H9 (cell line): ENCODE data around the gene CFAP97. TPM values are rescaled to one million over a fixed set of nuclear protein-coding genes. Genes with fewer than 3 reads are reported as not detected.

ENCODE experiments used
- DNase-seq: peaks from one replicate; pipeline ENCODE4 v3.0.0-alpha.2; 2017
- H2AFZ ChIP-seq: one replicate; pipeline ENCODE4 v1.6.1; 2013; ENCODE audit warnings: mild to moderate bottlenecking, low read length, control low read depth, moderate library complexity
- H2AK5ac ChIP-seq: 2 replicates; pipeline ENCODE4 v1.6.1; 2013; ENCODE audit warnings: low read length, control low read depth, mixed read lengths; ENCODE audit not compliant: insufficient read length
- H2BK120ac ChIP-seq: one replicate; pipeline ENCODE4 v1.6.1; 2013; ENCODE audit warnings: low read depth, mild to moderate bottlenecking, low read length, control low read depth, inconsistent platforms; ENCODE audit not compliant: poor library complexity, severe bottlenecking
- H2BK12ac ChIP-seq: 2 replicates; pipeline ENCODE4 v1.6.1; 2013; ENCODE audit warnings: low read length, control low read depth, mixed read lengths, low read depth; ENCODE audit not compliant: insufficient read length
- H2BK15ac ChIP-seq: 2 replicates; pipeline ENCODE4 v1.6.1; 2013; ENCODE audit warnings: low read depth, low read length, control low read depth
- H2BK20ac ChIP-seq: one replicate; pipeline ENCODE4 v1.6.1; 2013; ENCODE audit warnings: low read depth, mild to moderate bottlenecking, low read length, control low read depth, inconsistent platforms; ENCODE audit not compliant: poor library complexity, severe bottlenecking
- H2BK5ac ChIP-seq: 2 replicates; pipeline ENCODE4 v1.6.1; 2013; ENCODE audit warnings: low read length, control low read depth, mixed read lengths; ENCODE audit not compliant: insufficient read length
- H3K14ac ChIP-seq: 2 replicates; pipeline ENCODE4 v1.6.1; 2013; ENCODE audit warnings: low read length, control low read depth; ENCODE audit not compliant: insufficient read depth
- H3K18ac ChIP-seq: 2 replicates; pipeline ENCODE4 v1.6.1; 2013; ENCODE audit warnings: low read depth, mild to moderate bottlenecking, mixed read lengths, low read length, control low read depth; ENCODE audit not compliant: insufficient read length
- H3K23ac ChIP-seq: 2 replicates; pipeline ENCODE4 v1.6.1; 2013; ENCODE audit warnings: low read length, control low read depth, mixed read lengths, low read depth; ENCODE audit not compliant: insufficient read length
- H3K23me2 ChIP-seq: 2 replicates; pipeline ENCODE4 v1.6.1; 2013; ENCODE audit warnings: low read depth, mild to moderate bottlenecking, mixed read lengths, low read length, control low read depth; ENCODE audit not compliant: insufficient read length, poor library complexity, severe bottlenecking
- H3K27ac ChIP-seq: 2 replicates; pipeline ENCODE4 v1.5.1; 2013; ENCODE audit warnings: low read length, control low read depth, mixed read lengths, low read depth; ENCODE audit not compliant: insufficient read length
- H3K27me3 ChIP-seq: 2 replicates; pipeline ENCODE4 v1.6.1; 2013; ENCODE audit warnings: low read length, control low read depth, inconsistent platforms; ENCODE audit not compliant: insufficient read depth
- H3K4ac ChIP-seq: 2 replicates; pipeline ENCODE4 v1.6.1; 2013; ENCODE audit warnings: low read depth, mild to moderate bottlenecking, control low read depth, inconsistent platforms, low read length, moderate library complexity
- H3K4me1 ChIP-seq: 2 replicates; pipeline ENCODE4 v1.6.1; 2013; ENCODE audit warnings: low read length, control low read depth, inconsistent platforms; ENCODE audit not compliant: insufficient read depth
- H3K4me2 ChIP-seq: 2 replicates; pipeline ENCODE4 v1.6.1; 2013; ENCODE audit warnings: low read length, control low read depth, mixed read lengths; ENCODE audit not compliant: insufficient read length, insufficient read depth
- H3K56ac ChIP-seq: 2 replicates; pipeline ENCODE4 v1.6.1; 2013; ENCODE audit warnings: low read depth, mild to moderate bottlenecking, mixed read lengths, low read length, control low read depth; ENCODE audit not compliant: insufficient read length
- H3K79me1 ChIP-seq: 2 replicates; pipeline ENCODE4 v1.6.1; 2013; ENCODE audit warnings: low read depth, mild to moderate bottlenecking, moderate library complexity, low read length, control low read depth, inconsistent platforms; ENCODE audit not compliant: insufficient read depth, poor library complexity, severe bottlenecking
- H3K79me2 ChIP-seq: 2 replicates; pipeline ENCODE4 v1.6.1; 2013; ENCODE audit warnings: low read length, control low read depth, inconsistent platforms; ENCODE audit not compliant: insufficient read depth
- H3K9ac ChIP-seq: 2 replicates; pipeline ENCODE4 v1.6.1; 2013; ENCODE audit warnings: low read length, control low read depth, mixed read lengths; ENCODE audit not compliant: insufficient read length; ENCODE audit errors: extremely low read depth
- H3K9me3 ChIP-seq: one replicate; pipeline ENCODE4 v1.6.1; 2013; ENCODE audit warnings: low read depth, low read length, inconsistent platforms; ENCODE audit not compliant: control insufficient read depth
- H3T11ph ChIP-seq: one replicate; pipeline ENCODE4 v1.6.1; 2013; ENCODE audit warnings: mild to moderate bottlenecking, low read length, control low read depth, inconsistent platforms
- H4K20me1 ChIP-seq: one replicate; pipeline ENCODE4 v1.6.1; 2013; ENCODE audit not compliant: control insufficient read depth, insufficient read length, insufficient read depth
- H4K5ac ChIP-seq: 2 replicates; pipeline ENCODE4 v1.6.1; 2013; ENCODE audit warnings: low read depth, mild to moderate bottlenecking, mixed read lengths, low read length, control low read depth; ENCODE audit not compliant: insufficient read length
- H4K8ac ChIP-seq: replicated peaks from 2 replicates; pipeline ENCODE4 v1.6.1; 2013; ENCODE audit warnings: low read length, control low read depth, mixed read lengths, low read depth; ENCODE audit not compliant: insufficient read length
- H4K91ac ChIP-seq: 2 replicates; pipeline ENCODE4 v1.6.1; 2013; ENCODE audit warnings: low read depth, mild to moderate bottlenecking, moderate library complexity, mixed read lengths, low read length, control low read depth; ENCODE audit not compliant: insufficient read length
- H3K27ac Mint-ChIP-seq, 3 experiments: 2 replicates in 2 of 3; 3 replicates in 1 of 3; pipeline ENCODE4 v1.8.0; 2020 to 2021; ENCODE audit warnings: mixed read lengths in 3 of 3, mild to moderate bottlenecking in 1 of 3, moderate library complexity in 1 of 3
- H3K27me3 Mint-ChIP-seq: 2 replicates; pipeline ENCODE4 v1.8.0; 2021; ENCODE audit warnings: low read depth, mild to moderate bottlenecking, moderate library complexity, mixed read lengths
- H3K36me3 Mint-ChIP-seq, 3 experiments: 2 replicates in 2 of 3; 3 replicates in 1 of 3; pipeline ENCODE4 v1.8.0; 2020 to 2021; ENCODE audit warnings: low read depth in 3 of 3, mixed read lengths in 3 of 3; ENCODE audit not compliant: insufficient read depth in 1 of 3
- H3K4me1 Mint-ChIP-seq, 2 experiments: 2 replicates each; pipeline ENCODE4 v1.8.0; 2020; ENCODE audit warnings: mixed read lengths in 2 of 2
- H3K4me3 Mint-ChIP-seq, 2 experiments: 2 replicates in 1 of 2; 3 replicates in 1 of 2; pipeline ENCODE4 v1.8.0; 2020 to 2021; ENCODE audit warnings: mild to moderate bottlenecking in 2 of 2, mixed read lengths in 2 of 2, moderate library complexity in 1 of 2
- H3K9me3 Mint-ChIP-seq, 2 experiments: 2 replicates in 1 of 2; 3 replicates in 1 of 2; pipeline ENCODE4 v1.8.0; 2020; ENCODE audit warnings: mild to moderate bottlenecking in 2 of 2, mixed read lengths in 2 of 2, moderate library complexity in 1 of 2
- WGBS: extraction: QIAGEN DNeasy Blood & Tissue Kit; methylation state at CpG from one replicate; pipeline ENCODE4 v1.1.7; 2013; ENCODE audit warnings: missing lambda C conversion rate, low lambda C conversion rate, mixed read lengths; ENCODE audit not compliant: insufficient read length; ENCODE audit errors: extremely low coverage; 5-methylcytosine and 5-hydroxymethylcytosine counted together
- total RNA-seq: library from RNA; stranded (reverse); gene quantifications from 2 replicates; pipeline ENCODE4 v1.2.1, GENCODE V29; 2021
- TF ChIP-seq, protein P1 (sequence below): fragments of 200-600 bp; sonication (generic); conservative IDR thresholded peaks from 3 replicates; pipeline ENCODE4 v1.8.0; 2021; ENCODE audit warnings: antibody characterized with exemption, mild to moderate bottlenecking

Gene CFAP97
- total RNA-seq, 1 experiment from 2014 or later, result 39.3 TPM

DNA sequence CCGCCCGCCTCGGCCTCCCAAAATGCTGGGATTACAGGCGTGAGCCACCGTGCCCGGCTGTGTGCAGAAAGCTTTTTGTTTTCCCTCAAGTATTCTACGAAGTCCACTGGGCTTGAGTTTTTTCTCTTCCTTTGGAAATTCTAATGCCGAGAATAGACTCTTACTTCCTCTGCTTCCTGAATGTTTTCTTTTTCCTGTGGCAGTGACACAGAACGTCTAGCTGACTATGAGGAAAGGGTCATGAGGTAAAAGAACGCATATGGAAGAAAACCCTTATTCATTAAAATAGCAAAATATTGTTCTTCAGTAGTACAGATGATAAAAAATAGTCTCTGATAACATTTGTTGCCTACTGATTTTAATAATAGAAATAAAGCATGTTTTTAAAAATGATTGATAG, 65.6 kb downstream of the CFAP97 start:
- WGBS, result no CpG with 5 or more reads among the region's 10 CpGs
- Histone ChIP-seq H4K5ac (no peak overlapping the region), H3K23ac (no peak overlapping the region), H3K9me3 (no peaks in the 10 kb centered on the region), H2BK15ac (no peak overlapping the region), H3K79me2 (no peaks in the 10 kb centered on the region), H4K8ac (no peak overlapping the region), H2AFZ (no peak overlapping the region), H3T11ph (no peak overlapping the region), H3K18ac (no peak overlapping the region), H2BK20ac (no peak overlapping the region), H3K79me1 (no peaks in the 10 kb centered on the region), H3K4ac (no peak overlapping the region), H4K91ac (no peak overlapping the region), H3K9ac (no peak overlapping the region), H2BK120ac (no peak overlapping the region), H3K27ac (no peak overlapping the region), H3K56ac (no peak overlapping the region), H2AK5ac (no peak overlapping the region), H3K4me1 (no peaks in the 10 kb centered on the region), H3K27me3 (no peaks in the 10 kb centered on the region), H4K20me1 (no peaks in the 10 kb centered on the region), H3K4me2 (no peak overlapping the region), H2BK12ac (no peak overlapping the region), H3K23me2 (peaks cover 5% of the 10 kb centered on the region), H3K14ac (no peak overlapping the region), H2BK5ac (no peak overlapping the region)
- TF ChIP-seq, protein P1, sequence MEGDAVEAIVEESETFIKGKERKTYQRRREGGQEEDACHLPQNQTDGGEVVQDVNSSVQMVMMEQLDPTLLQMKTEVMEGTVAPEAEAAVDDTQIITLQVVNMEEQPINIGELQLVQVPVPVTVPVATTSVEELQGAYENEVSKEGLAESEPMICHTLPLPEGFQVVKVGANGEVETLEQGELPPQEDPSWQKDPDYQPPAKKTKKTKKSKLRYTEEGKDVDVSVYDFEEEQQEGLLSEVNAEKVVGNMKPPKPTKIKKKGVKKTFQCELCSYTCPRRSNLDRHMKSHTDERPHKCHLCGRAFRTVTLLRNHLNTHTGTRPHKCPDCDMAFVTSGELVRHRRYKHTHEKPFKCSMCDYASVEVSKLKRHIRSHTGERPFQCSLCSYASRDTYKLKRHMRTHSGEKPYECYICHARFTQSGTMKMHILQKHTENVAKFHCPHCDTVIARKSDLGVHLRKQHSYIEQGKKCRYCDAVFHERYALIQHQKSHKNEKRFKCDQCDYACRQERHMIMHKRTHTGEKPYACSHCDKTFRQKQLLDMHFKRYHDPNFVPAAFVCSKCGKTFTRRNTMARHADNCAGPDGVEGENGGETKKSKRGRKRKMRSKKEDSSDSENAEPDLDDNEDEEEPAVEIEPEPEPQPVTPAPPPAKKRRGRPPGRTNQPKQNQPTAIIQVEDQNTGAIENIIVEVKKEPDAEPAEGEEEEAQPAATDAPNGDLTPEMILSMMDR, result no peak
- H3K27ac Mint-ChIP-seq, result no peak overlapping the region
- no peak overlapping the region for H3K4me3 Mint-ChIP-seq
- peaks cover 4 to 7% of the 10 kb centered on the region in 2 experiments for H3K4me1 Mint-ChIP-seq
- no peaks in the 10 kb centered on the region for H3K9me3 Mint-ChIP-seq
- H3K36me3 Mint-ChIP-seq, result no peaks in the 10 kb centered on the region
- DNase-seq, result no peak
- no peaks in the 10 kb centered on the region; the same call in 1 of the 2 replicates for H3K27me3 Mint-ChIP-seq
